SK-N-SH (cell line): ENCODE data around the gene RCSD1.

Experiments
- CTCF ChIP-seq: fragments of 200-600 bp; sonication (generic); IDR thresholded peaks from 2 replicates; pipeline ENCODE4 v1.6.1; 2017; ENCODE audit warnings: antibody characterized with exemption, mild to moderate bottlenecking, moderate library complexity
- FOXJ3 ChIP-seq: sonication (generic); formaldehyde crosslinking; IDR thresholded peaks from 2 replicates; pipeline ENCODE4 v1.5.1; 2020; ENCODE audit warnings: mild to moderate bottlenecking, missing genetic modification reagents
- FOXM1 ChIP-seq: IDR thresholded peaks from 2 replicates; pipeline ENCODE4 v1.4.0; 2012; ENCODE audit warnings: low read depth, mild to moderate bottlenecking
- JUND ChIP-seq: IDR thresholded peaks from 2 replicates; pipeline ENCODE4 v1.4.0; 2012
- MAX ChIP-seq: IDR thresholded peaks from 2 replicates; pipeline ENCODE4 v1.4.0; 2012; ENCODE audit warnings: low read depth
- MEF2A ChIP-seq: IDR thresholded peaks from 2 replicates; pipeline ENCODE4 v1.4.0; 2012; ENCODE audit warnings: low read depth, borderline replicate concordance
- NRF1 ChIP-seq: IDR thresholded peaks from 2 replicates; pipeline ENCODE4 v1.6.1; 2012; ENCODE audit warnings: low read depth, mild to moderate bottlenecking, low read length
- SMC3 ChIP-seq: IDR thresholded peaks from 2 replicates; pipeline ENCODE4 v1.6.1; 2012; ENCODE audit warnings: low read depth, low read length, improper control_type of control experiment
- TCF12 ChIP-seq: IDR thresholded peaks from 2 replicates; pipeline ENCODE4 v1.4.0; 2012
- TEAD4 ChIP-seq: IDR thresholded peaks from 2 replicates; pipeline ENCODE4 v1.4.0; 2012; ENCODE audit warnings: mild to moderate bottlenecking, borderline replicate concordance; ENCODE audit not compliant: insufficient read depth
- USF2 ChIP-seq: fragments of 150-350 bp; IDR thresholded peaks from 2 replicates; pipeline ENCODE4 v1.6.1; 2017; ENCODE audit warnings: antibody characterized with exemption, low read length, low read depth, borderline replicate concordance
- YY1 ChIP-seq: IDR thresholded peaks from 2 replicates; pipeline ENCODE4 v1.4.0; 2012; ENCODE audit warnings: low read depth, mild to moderate bottlenecking

- TF ChIP-seq MAX (no peak), NRF1 (no peak), JUND (no peak), CTCF (no peak), USF2 (no peak), TEAD4 (no peak), YY1 (no peak), SMC3 (no peak), TCF12 (0 out of 2 replicates have a peak, but pooled peaks have one; percentile 15), MEF2A (no peak), FOXJ3 (CRISPR knock-in tag) (no peak), FOXM1 (no peak)
Measured at GRCh38 chr1:167689567-167689920, 59.5 kb downstream of the RCSD1 start.
